Effector memory CD8-positive, alpha-beta T cell (primary cell): Measurements from ENCODE around the gene BCS1L.
A peak's percentile ranks its signal among the peaks of the same experiment; 100 is the strongest.

Experiments
- ATAC-seq: fragments of 150-1000 bp; cut with Tn5 transposase; replicated peaks from 2 replicates; pipeline ENCODE4 v1.10.0; 2021; ENCODE audit warnings: mild to moderate bottlenecking, moderate library complexity
- DNase-seq, 3 experiments: peaks; one replicate each; pipeline ENCODE4 v3.0.0; 2021
- H3K27ac Mint-ChIP-seq, 2 donors: one replicate each; pipeline ENCODE4 v1.8.0; 2022; ENCODE audit warnings: mild to moderate bottlenecking in 2 of 2, mixed read lengths in 2 of 2, moderate library complexity in 2 of 2
- H3K27me3 Mint-ChIP-seq, 2 donors: one replicate each; pipeline ENCODE4 v1.8.0; 2022; ENCODE audit warnings: mixed read lengths in 2 of 2
- H3K36me3 Mint-ChIP-seq: one replicate; pipeline ENCODE4 v1.8.0; 2022; ENCODE audit warnings: mild to moderate bottlenecking, moderate library complexity, mixed read lengths; ENCODE audit not compliant: insufficient read depth
- H3K4me1 Mint-ChIP-seq, 2 donors: one replicate each; pipeline ENCODE4 v1.8.0; 2022; ENCODE audit warnings: low read depth in 2 of 2, mixed read lengths in 2 of 2
- H3K4me3 Mint-ChIP-seq, 2 donors: one replicate each; pipeline ENCODE4 v1.8.0; 2022; ENCODE audit warnings: mild to moderate bottlenecking in 2 of 2, mixed read lengths in 2 of 2, moderate library complexity in 2 of 2
- H3K9me3 Mint-ChIP-seq, 2 donors: one replicate each; pipeline ENCODE4 v1.8.0; 2022; ENCODE audit warnings: mixed read lengths in 2 of 2

Gene BCS1L

DNA sequence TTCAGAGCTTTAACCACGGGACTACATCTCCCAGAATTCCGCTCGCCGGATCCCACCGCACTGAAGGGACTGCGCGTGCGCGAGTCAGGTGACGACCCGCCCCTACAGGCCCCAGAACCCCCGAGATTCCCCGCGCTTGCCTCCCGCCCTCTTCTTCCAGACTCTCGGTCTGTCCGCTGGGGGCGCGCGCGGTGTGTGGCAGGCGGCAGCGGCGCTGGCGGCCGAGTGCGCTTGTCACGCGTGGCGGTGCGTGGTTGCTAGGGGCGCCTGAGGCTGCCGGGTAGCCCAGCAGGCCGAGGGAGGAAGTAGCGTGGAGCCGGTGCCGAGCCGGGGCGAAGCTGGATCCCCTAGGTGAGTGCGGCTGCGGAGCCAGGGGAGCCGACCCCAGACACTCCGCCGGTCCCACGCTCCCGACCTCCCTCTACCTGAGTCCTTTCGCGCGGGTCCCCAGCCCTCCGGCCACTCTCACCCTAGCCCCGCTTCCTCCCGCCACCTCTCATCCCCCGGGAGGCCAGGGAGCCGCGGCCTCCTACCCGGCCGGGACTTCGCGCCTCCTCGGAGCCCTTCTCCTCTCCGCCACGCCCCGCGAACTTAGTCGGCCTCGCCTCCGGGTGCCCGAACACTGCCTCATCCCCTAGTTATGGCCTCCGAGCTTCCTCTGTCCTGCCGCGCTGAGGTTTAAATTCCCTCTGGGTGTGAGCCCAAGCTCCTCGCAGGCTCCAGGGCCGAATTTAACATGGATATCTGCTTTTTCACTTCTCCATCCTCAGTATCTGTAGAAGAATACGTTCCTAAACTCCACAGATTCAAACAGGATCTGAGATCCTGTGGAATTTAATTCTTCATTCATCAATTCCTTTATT, 51.4 kb downstream of the BCS1L start, which contains the start of gene TTLL4:
Gene TTLL4 (plus strand): TSS at position 149 of the 863 bp plus-strand sequence. CDS start 26,842 bp downstream, outside the sequence.
- Mint-ChIP-seq H3K4me1 (peaks cover 14 to 17% of the 10 kb centered on the region in 2 donors), H3K27ac (peak within 1 kb of the TSS; percentile 92 to 93), H3K4me3 (peak within 1 kb of the TSS; percentile 93 to 98), H3K9me3 (no peaks in the 10 kb centered on the region), H3K27me3 (peaks cover 0 to 11% of the 10 kb centered on the region in 2 donors), H3K36me3 (peaks cover 10% of the 10 kb centered on the region)
- peak; percentile 95 for ATAC-seq
- peak; percentile 98 to 99 (median 99) for DNase-seq

DNA sequence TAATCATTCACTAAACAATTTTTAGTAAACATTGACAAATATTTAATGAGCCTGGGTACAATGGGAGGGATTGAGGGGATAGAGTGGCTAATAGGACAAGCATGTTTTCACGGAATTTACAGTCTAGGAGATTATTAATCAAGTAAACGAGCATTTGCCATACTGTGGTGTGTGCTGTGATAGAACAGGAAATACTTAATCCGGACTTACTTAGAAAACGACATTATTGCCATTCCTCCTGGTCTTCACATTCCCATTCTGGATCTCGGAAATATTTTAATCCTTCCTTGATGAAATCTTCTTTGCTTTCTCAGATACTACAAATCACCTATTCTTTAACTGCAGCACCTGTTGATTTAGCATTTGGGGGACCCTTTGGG, 52.1 kb downstream of the BCS1L start:
- H3K9me3 Mint-ChIP-seq: no peaks in the 10 kb centered on the region
- peak overlapping the region; percentile 92 to 93 for H3K27ac Mint-ChIP-seq
- H3K27me3 Mint-ChIP-seq: peaks cover 0 to 5% of the 10 kb centered on the region in 2 donors
- DNase-seq (no peak), ATAC-seq (no peak)
- peaks cover 14 to 17% of the 10 kb centered on the region in 2 donors for H3K4me1 Mint-ChIP-seq
- H3K36me3 Mint-ChIP-seq: peaks cover 10% of the 10 kb centered on the region
- peak overlapping the region; percentile 93 to 98 for H3K4me3 Mint-ChIP-seq
